Measurements from ENCODE around the gene PVR. TPM values are rescaled to one million over a fixed set of nuclear protein-coding genes. Genes with fewer than 3 reads are reported as not detected.

Gene PVR
- total RNA-seq, 1 donor from 2014 or later, result 26.0 TPM

DNA sequence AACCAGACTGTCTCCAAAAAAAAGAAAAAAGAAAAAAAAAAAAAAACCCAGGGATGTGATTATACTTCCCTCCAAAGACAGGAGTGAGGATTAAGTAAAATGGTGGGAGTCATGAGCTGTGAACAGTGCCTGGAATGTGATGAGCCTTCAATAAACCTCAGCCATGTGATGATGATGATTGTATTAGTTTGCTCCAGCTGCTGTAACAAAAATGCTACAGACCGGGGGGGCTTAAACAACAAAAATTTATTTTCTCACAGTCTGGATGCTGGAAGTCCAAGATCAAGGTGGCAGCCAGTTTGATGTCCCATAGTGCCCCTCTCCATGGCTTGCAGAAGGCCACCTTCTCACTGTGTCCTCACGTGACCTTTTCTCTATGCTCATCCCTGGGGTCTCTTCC, 8.9 kb upstream of the PVR start:
- Histone ChIP-seq H3K9me3 (no peaks in the 10 kb centered on the region), H3K27ac (no peak overlapping the region), H3K4me1 (no peaks in the 10 kb centered on the region), H3K27me3 (no peaks in the 10 kb centered on the region), H3K4me3 (no peak overlapping the region), H3K36me3 (no peaks in the 10 kb centered on the region)
- TF ChIP-seq POLR2AphosphoS5 (IDR thresholded peaks at IDR 0.05; ENCODE audit: insufficient read depth in 1 of 2, low read depth in 1 of 2) (no peak), POLR2A (IDR thresholded peaks at IDR 0.05) (no peak)
- TF ChIP-seq, protein P1, sequence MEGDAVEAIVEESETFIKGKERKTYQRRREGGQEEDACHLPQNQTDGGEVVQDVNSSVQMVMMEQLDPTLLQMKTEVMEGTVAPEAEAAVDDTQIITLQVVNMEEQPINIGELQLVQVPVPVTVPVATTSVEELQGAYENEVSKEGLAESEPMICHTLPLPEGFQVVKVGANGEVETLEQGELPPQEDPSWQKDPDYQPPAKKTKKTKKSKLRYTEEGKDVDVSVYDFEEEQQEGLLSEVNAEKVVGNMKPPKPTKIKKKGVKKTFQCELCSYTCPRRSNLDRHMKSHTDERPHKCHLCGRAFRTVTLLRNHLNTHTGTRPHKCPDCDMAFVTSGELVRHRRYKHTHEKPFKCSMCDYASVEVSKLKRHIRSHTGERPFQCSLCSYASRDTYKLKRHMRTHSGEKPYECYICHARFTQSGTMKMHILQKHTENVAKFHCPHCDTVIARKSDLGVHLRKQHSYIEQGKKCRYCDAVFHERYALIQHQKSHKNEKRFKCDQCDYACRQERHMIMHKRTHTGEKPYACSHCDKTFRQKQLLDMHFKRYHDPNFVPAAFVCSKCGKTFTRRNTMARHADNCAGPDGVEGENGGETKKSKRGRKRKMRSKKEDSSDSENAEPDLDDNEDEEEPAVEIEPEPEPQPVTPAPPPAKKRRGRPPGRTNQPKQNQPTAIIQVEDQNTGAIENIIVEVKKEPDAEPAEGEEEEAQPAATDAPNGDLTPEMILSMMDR (IDR thresholded peaks at IDR 0.05), result no peak
- no peak for DNase-seq (ENCODE audit: extremely low spot score in 2 of 2)
- intact Hi-C loops (cut with DNase I), result no loop called here

DNA sequence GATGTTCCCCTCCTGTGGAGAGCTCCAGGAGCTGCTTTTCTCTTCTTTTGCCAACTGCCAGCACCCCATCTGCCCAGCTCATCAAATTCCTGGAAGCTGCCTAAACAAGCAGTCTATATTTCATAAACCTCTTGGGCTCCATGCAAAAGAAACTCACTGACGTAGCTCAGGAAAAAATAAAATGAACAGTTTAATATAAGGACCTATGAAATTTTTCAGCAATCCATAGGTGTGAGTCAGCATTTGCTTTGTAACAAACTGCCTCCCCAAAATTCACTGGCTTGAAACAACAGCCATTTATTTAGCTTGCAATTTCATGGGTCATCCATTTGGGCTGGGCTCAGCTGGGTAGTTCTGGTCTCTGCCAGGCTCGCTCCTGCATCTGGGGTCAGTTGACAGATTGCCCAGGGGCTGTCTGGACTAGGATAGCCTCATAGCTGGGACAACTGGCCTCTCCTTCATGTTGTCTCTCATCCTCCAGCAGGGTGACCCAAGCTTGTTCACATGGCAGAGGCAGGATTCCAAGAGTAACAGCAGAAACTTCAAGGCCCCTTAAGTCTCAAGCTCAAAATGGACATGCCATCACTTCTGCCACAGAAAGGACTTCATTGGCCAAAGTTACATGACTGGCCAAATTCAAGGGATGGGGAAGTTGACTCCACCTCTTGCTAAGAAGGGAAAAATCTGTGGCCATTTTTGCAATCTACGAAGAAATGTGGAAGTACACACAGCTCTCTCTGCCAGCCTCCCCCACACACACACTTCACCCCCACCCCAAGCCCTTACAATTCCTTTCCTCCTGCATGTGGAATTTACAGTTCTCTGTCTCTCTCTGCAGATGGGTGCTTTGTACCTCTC, 7.9 kb upstream of the PVR start:
- Histone ChIP-seq H3K4me3 (no peak overlapping the region), H3K9me3 (no peaks in the 10 kb centered on the region), H3K27me3 (no peaks in the 10 kb centered on the region), H3K36me3 (no peaks in the 10 kb centered on the region), H3K4me1 (no peaks in the 10 kb centered on the region), H3K27ac (no peak overlapping the region)
- TF ChIP-seq, protein P1 (IDR thresholded peaks at IDR 0.05), result no peak
- TF ChIP-seq POLR2AphosphoS5 (IDR thresholded peaks at IDR 0.05; ENCODE audit: insufficient read depth in 1 of 2, low read depth in 1 of 2), result no peak
- TF ChIP-seq POLR2A (IDR thresholded peaks at IDR 0.05), result no peak
- intact Hi-C loops (cut with DNase I), result no loop called here
- no peak for DNase-seq (ENCODE audit: extremely low spot score in 2 of 2)

DNA sequence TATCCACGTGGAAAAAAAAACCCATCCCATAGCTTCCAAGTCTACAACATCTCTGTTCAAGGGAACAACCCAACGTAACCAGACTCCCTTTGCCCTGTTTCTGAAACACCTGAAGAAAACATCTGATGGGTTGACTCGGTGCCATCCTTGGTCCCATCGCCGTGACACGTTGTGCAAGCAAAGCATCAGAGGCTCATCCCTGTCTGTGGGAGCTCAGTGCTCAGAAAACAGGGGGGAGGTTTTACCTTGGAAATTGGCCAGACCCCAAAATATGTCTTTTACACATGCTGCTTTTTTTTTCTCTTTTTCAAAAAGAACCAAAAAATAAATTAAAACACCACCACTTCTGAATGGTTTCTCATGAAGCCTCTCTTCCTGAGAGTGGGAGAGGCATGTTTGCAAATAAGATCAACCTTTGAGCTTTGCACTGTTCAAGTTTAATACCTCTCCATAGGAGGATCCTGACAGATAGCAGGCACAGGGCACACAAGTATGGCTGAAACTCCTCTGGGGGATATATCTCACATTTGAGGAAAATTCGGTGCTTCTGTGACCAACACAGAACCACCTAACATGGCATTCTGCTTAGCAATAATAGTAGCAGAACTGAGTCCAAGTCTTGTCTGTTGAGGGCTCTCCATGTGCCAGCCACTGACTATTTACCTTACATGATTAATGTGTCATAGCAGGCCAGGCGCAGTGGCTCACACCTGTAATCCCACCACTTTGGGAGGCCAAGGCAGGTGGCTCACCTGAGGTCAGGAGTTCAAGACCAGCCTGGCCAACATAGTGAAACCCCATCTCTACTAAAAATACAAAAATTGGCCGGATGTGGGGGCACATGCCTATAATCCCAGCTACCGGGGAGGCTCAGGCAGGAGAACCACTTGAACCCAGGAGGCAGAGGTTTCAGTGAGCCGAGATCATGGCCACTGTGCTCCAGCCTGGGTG, 7.0 kb upstream of the PVR start:
- no peak for DNase-seq (ENCODE audit: extremely low spot score in 2 of 2)
- H3K9me3 ChIP-seq, result no peaks in the 10 kb centered on the region
- TF ChIP-seq POLR2AphosphoS5 (IDR thresholded peaks at IDR 0.05; ENCODE audit: insufficient read depth in 1 of 2, low read depth in 1 of 2), result no peak
- no peak for TF ChIP-seq POLR2A (IDR thresholded peaks at IDR 0.05)
- TF ChIP-seq, protein P1 (IDR thresholded peaks at IDR 0.05), result no peak
- H3K4me3 ChIP-seq, result no peak overlapping the region
- H3K27ac ChIP-seq, result no peak overlapping the region
- intact Hi-C loops (cut with DNase I), result no loop called here
- no peaks in the 10 kb centered on the region for H3K4me1 ChIP-seq
- H3K36me3 ChIP-seq, result no peaks in the 10 kb centered on the region
- H3K27me3 ChIP-seq, result no peaks in the 10 kb centered on the region

DNA sequence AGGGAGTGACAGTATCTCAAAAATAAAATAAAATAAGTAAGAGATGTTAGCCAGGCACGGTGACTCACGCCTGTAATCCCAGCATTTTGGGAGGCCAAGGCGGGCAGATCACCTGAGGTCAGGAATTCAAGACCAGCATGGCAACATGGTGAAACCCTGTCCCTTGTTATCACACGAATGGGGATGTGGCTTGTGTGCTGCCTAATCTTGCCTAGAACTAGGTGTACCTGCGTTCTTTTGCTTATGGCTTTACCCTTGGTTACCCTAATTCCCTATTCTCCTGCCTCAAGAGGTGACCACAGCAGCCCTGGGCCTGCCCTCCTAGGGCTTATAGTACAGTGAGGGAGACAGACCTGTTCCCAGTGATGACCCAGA, 6.3 kb upstream of the PVR start:
- intact Hi-C loops (cut with DNase I), result no loop called here
- Histone ChIP-seq H3K9me3 (no peaks in the 10 kb centered on the region), H3K36me3 (no peaks in the 10 kb centered on the region), H3K27ac (no peak overlapping the region), H3K4me1 (no peaks in the 10 kb centered on the region), H3K4me3 (no peak overlapping the region), H3K27me3 (no peaks in the 10 kb centered on the region)
- TF ChIP-seq POLR2A (IDR thresholded peaks at IDR 0.05) (no peak), POLR2AphosphoS5 (IDR thresholded peaks at IDR 0.05; ENCODE audit: insufficient read depth in 1 of 2, low read depth in 1 of 2) (no peak)
- TF ChIP-seq, protein P1 (IDR thresholded peaks at IDR 0.05), result no peak
- no peak for DNase-seq (ENCODE audit: extremely low spot score in 2 of 2)
